Glutamatergic neuron (in vitro differentiated cells): ENCODE data around the gene ZGPAT. TPM values are rescaled to one million over a fixed set of nuclear protein-coding genes. Genes with fewer than 3 reads are reported as not detected.

Experiments used
- DNase-seq: peaks from one replicate; pipeline ENCODE4 v3.0.0; 2022
- H3K27ac Mint-ChIP-seq: one replicate; pipeline ENCODE4 v1.8.0; 2020; ENCODE audit warnings: mild to moderate bottlenecking, mixed read lengths, inconsistent platforms; ENCODE audit not compliant: unreplicated experiment
- H3K27me3 Mint-ChIP-seq: one replicate; pipeline ENCODE4 v1.8.0; 2020; ENCODE audit warnings: mild to moderate bottlenecking, moderate library complexity, mixed read lengths, inconsistent platforms; ENCODE audit not compliant: unreplicated experiment
- H3K36me3 Mint-ChIP-seq: one replicate; pipeline ENCODE4 v1.8.0; 2020; ENCODE audit warnings: mild to moderate bottlenecking, mixed read lengths, inconsistent platforms; ENCODE audit not compliant: unreplicated experiment
- H3K4me1 Mint-ChIP-seq: one replicate; pipeline ENCODE4 v1.8.0; 2020; ENCODE audit warnings: mild to moderate bottlenecking, low read depth, mixed read lengths, inconsistent platforms; ENCODE audit not compliant: unreplicated experiment
- H3K4me3 Mint-ChIP-seq: one replicate; pipeline ENCODE4 v1.8.0; 2020; ENCODE audit warnings: mild to moderate bottlenecking, mixed read lengths, inconsistent platforms; ENCODE audit not compliant: unreplicated experiment
- H3K9me3 Mint-ChIP-seq: one replicate; pipeline ENCODE4 v1.8.0; 2020; ENCODE audit warnings: mild to moderate bottlenecking, moderate library complexity, mixed read lengths, inconsistent platforms; ENCODE audit not compliant: unreplicated experiment
- total RNA-seq: library from RNA; stranded (reverse); fragmentation: NEBNext Ultra II Directional; extraction: Animal tissue kit (Norgen Biotek cat#: 25700); gene quantifications from one replicate; pipeline ENCODE4 v1.2.1, GENCODE V29; 2021; ENCODE audit not compliant: unreplicated experiment
- TF ChIP-seq, protein P1 (sequence below): fragments of 200-600 bp; sonication (generic); IDR thresholded peaks from one replicate; pipeline ENCODE4 v1.5.0; 2021; ENCODE audit not compliant: partially characterized antibody, unreplicated experiment

The ZGPAT gene
- total RNA-seq, 1 donor from 2014 or later = 41.5 TPM

DNA sequence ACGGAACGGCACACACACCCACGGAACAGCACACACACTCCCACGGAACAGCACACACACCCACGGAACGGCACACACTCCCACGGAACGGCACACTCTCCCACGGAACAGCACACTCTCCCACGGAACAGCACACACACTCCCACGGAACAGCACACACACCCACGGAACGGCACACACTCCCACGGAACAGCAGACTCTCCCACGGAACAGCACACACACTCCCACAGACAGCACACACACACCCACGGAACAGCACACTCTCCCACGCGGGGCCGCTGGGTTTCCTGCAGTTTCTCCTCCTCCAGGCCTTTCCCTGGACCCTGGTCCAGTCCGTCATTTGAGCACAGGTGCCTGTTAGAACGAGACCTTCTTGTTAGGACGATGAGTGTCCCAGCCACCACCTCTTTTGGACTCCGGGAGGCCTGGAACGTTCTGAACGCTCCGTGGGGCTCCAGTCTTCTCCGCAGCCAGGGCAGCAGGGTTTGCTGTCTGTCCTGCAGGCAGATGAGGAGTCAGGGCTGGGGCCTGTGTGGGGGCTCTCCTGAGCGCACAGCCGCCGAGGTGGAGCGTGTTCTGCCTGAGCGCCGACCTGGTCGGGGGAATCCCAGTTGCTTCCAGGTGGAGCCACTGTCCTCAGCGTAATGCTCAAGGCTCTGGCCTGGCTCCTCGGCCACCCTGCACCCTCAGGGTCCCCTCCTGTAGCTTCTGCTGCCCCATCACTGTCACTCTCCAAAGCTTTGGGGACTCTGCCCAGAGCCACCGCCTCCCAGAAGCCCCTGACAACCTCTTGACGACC lies 29.0 kb upstream of the ZGPAT start:
- no peak overlapping the region for H3K4me3 Mint-ChIP-seq
- TF ChIP-seq, protein P1, sequence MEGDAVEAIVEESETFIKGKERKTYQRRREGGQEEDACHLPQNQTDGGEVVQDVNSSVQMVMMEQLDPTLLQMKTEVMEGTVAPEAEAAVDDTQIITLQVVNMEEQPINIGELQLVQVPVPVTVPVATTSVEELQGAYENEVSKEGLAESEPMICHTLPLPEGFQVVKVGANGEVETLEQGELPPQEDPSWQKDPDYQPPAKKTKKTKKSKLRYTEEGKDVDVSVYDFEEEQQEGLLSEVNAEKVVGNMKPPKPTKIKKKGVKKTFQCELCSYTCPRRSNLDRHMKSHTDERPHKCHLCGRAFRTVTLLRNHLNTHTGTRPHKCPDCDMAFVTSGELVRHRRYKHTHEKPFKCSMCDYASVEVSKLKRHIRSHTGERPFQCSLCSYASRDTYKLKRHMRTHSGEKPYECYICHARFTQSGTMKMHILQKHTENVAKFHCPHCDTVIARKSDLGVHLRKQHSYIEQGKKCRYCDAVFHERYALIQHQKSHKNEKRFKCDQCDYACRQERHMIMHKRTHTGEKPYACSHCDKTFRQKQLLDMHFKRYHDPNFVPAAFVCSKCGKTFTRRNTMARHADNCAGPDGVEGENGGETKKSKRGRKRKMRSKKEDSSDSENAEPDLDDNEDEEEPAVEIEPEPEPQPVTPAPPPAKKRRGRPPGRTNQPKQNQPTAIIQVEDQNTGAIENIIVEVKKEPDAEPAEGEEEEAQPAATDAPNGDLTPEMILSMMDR = no peak

DNA sequence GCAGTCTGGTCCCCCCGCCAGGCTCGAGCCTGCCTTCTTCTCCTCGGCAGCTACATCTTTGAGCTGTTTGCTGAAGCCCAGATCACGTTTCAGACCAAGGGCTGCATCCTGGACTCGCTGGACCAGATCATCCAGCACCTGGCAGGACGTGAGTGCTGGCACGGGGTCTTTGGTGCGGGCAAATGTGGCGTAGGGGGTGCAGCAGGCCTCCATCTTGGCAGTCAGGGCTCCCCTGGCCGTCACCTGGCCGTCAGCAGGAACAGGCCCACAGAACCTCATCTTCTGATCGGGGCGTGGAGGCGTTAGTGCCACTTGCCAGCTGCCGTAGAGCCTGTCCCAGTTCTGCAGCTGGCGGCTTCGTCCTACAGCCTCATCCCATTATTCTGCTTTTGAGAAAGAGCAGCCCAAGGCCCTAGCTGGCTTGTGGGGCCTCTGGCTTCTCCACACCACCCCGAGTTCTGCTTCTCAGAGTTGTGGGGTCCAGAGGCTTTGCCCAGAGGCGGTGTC lies 28.0 kb upstream of the ZGPAT start:
- no peak for DNase-seq
- Mint-ChIP-seq H3K27me3 (no peaks in the 10 kb centered on the region), H3K4me3 (no peak overlapping the region), H3K36me3 (no peaks in the 10 kb centered on the region), H3K27ac (no peak overlapping the region), H3K4me1 (no peaks in the 10 kb centered on the region), H3K9me3 (peaks cover 2% of the 10 kb centered on the region)
- TF ChIP-seq, protein P1 = no peak

More for the DNA sequence above, 29.0 kb upstream of the ZGPAT start:
- H3K27me3 Mint-ChIP-seq = no peaks in the 10 kb centered on the region
- H3K36me3 Mint-ChIP-seq = no peaks in the 10 kb centered on the region
- no peaks in the 10 kb centered on the region for H3K4me1 Mint-ChIP-seq
- no peak for DNase-seq
- no peak overlapping the region for H3K27ac Mint-ChIP-seq
- H3K9me3 Mint-ChIP-seq = peaks cover 2% of the 10 kb centered on the region

DNA sequence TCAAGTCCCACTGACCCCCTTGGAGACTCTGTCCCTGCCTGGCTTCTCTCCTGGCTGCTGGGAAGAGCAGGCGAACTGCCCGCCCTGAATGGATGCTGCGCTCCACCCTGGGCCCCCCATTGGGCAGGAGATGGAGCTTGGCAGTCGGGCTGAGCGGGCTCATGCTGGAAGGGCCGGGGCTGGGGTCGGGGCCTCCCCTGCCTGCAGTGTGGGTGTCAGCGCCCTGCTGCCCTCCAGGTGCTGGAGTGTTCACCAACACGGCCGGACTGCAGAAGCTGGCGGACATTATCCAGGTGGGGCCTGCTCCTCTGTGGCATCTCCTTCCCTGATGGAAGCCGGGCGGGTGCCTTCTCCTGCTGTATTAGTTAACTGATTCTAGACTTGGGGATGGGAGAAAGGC lies 27.4 kb upstream of the ZGPAT start:
- TF ChIP-seq, protein P1 = no peak
- no peaks in the 10 kb centered on the region for H3K4me1 Mint-ChIP-seq
- H3K27me3 Mint-ChIP-seq = no peaks in the 10 kb centered on the region
- no peaks in the 10 kb centered on the region for H3K36me3 Mint-ChIP-seq
- H3K9me3 Mint-ChIP-seq = peaks cover 2% of the 10 kb centered on the region
- no peak for DNase-seq
- H3K27ac Mint-ChIP-seq = no peak overlapping the region
- no peak overlapping the region for H3K4me3 Mint-ChIP-seq

DNA sequence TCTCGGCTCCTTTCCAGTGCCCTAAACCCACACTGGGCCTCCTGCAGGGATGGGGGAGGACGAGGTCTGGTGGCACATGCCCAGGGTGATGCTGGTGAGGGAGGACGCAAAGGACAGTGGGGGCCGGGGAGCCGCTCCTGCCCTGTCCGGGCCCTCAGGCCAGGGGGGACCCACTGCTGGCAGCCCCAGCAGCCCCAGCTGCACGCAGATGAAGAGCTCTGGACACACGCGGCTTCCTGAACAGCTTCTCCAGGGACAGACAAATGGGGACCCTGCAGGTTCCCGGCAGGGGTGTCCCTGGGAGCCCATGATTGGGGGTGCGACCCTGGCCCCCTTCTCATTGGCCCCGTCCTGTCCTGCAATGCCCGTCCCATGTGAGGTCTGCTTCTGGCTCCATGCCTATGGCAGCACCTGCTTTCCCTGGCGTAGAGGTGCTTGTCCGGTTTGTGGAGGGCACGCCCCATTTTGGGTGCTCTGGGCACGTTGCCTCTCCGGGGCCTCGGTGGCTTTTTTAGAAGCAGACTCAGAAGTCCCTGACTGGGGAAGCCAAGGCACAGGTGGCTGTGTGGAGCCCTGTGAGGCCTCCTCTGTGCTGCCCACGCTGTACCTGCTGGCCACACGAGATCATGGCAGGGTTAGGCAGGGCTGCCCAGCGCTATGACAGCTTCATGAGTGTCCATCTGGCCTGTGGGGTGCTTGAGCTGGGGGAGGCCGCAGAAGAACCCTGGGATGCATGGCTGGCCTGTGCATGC lies 26.8 kb upstream of the ZGPAT start:
- Mint-ChIP-seq H3K36me3 (no peaks in the 10 kb centered on the region), H3K9me3 (peaks cover 4% of the 10 kb centered on the region), H3K27me3 (no peaks in the 10 kb centered on the region), H3K27ac (no peak overlapping the region), H3K4me3 (no peak overlapping the region), H3K4me1 (no peaks in the 10 kb centered on the region)
- TF ChIP-seq, protein P1 = no peak
- no peak for DNase-seq
